SH-SY5Y (cell line): Measurements from ENCODE around the gene HLA-DPB1.

Experiments used
- GATA2 ChIP-seq: IDR thresholded peaks from 2 replicates; pipeline ENCODE4 v1.6.1; 2011; ENCODE audit warnings: mild to moderate bottlenecking, low read depth, low read length
- GATA3 ChIP-seq: IDR thresholded peaks from 2 replicates; pipeline ENCODE4 v1.6.1; 2011; ENCODE audit warnings: low read depth, mild to moderate bottlenecking, low read length, moderate library complexity

DNA sequence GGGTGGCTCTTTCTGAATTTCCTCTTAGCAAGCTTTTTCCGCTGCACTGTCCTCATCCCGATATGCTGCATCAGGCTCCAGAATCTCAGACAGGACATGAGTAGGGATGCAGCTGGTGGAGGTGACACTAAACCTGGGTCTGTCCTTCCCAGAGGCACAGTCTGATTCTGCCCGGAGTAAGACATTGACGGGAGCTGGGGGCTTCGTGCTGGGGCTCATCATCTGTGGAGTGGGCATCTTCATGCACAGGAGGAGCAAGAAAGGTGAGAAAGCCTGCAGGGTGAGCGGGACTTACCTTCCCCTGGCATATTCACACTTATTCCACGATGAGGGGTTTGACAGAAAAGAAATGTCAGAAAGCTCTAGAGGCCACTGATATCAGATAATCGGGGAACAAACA is 9.8 kb downstream of the HLA-DPB1 start:
- TF ChIP-seq GATA2 (no peak), GATA3 (no peak)
